GM21515 (cell line): ENCODE results near the gene AHNAK2.
"Not testable (repeated sequence)": the region's sequence is repeated elsewhere in the genome, so short reads cannot be mapped to it uniquely, and the experiment has no call there.

Source experiments
- ATAC-seq: cut with Tn5 transposase; IDR thresholded peaks from one replicate; pipeline ENCODE4 v1.9.1; 2021; ENCODE audit not compliant: unreplicated experiment

AHNAK2 gene

GRCh38 chr14:104928391-104929133 is 49.6 kb downstream of the AHNAK2 start:
- ATAC-seq, result no peak

DNA sequence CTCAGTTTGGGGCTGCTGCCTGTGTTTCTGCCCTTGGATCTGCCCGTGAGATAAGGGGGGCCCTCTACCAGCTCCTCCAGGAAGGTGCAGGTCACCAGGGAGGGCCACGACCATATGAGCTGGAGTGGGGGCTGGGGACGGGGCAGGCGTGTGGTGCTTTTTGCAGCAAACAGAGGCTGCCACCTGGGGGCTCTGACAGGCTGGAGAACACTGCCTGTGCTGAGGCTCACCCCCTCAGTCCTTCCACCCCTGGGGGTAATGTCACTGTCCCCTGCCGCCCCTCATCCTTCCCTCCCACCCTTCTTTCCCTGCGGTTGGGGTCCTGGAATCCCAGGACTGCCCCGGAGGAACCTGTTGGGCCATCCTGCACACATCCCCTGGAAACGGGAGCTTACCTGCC is 50.3 kb downstream of the AHNAK2 start:
- ATAC-seq, result no peak

GRCh38 chr14:104927432-104927816 is 50.8 kb downstream of the AHNAK2 start:
- no peak for ATAC-seq

DNA sequence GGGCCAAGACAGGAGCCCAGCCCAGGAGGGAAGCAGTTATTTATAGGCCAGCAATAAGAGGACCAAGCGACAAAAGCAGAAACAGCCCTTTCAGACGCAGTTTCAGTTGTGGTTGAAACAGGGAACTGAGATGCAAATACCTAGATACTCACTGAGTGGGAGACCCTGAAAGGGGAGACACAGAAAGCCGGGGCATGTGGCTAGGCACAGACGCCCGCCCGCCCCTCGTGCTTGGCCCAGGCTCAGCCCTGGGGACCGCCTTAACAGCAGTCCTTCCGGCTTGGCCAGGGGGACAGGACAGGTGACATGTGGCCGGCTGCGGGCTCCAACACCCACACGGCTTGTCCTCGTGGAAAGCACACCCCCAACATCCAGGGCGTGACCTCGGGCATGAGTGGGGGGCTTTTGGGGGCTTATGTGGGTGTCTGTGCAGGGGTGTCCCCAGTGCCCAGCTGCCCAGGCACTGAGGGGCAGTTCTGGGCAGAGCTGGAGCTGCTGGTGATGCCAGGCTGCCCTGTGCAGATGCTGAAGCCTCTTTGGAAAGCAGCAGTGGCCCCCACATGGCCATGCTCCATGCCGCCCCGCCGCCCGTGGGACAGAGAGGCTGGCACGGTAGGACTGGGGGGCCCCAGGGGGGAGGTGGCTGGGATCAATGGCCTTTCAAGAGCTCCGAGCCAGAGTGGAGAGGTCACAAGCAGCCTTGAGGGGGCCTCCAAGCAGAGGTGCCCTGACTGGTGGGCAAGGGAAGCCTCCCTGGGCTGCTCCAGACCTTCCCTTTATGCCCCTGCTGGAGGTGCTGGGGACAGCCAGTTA is 51.3 kb downstream of the AHNAK2 start:
- peak; percentile 86 for ATAC-seq

DNA sequence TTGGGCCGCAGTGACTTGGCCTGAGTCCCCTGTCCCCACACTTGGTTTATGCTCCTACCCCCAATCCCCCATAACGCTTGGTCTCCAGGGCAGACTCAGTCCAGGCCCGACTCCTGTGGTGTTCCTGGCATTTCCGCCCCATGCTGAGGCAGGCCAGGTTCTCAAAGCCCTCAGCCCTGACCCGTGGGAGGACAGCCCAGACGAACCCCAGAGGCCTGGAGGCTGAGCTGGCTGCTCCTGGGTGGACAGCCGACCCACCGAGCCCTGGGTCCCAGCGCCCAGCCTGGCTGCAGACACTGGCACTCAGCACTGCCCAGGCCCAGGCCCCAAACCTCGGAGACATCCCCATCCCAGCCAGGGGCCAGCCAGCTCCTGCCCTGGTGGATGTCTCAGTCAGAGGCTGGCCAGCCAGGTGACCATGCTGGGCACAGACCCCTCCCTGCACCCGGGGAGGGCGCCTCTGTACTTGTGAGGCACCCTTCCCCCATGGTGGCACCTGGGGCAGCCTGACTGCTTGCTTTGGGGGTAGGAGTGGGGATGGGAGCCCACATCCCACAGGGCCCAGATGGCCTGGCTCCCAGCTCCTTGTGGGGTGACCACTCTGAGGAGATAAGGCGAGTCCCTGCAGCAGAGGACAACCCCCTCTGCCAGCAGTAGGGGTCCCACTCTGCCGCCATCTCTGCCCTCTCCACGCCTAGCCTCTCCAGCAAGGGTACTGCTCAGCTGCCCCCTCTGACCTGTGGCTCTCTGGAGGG is 52.1 kb downstream of the AHNAK2 start:
- ATAC-seq, result no peak

- no peak for ATAC-seq
Measured at GRCh38 chr14:104925214-104925854, 52.8 kb downstream of the AHNAK2 start.

DNA sequence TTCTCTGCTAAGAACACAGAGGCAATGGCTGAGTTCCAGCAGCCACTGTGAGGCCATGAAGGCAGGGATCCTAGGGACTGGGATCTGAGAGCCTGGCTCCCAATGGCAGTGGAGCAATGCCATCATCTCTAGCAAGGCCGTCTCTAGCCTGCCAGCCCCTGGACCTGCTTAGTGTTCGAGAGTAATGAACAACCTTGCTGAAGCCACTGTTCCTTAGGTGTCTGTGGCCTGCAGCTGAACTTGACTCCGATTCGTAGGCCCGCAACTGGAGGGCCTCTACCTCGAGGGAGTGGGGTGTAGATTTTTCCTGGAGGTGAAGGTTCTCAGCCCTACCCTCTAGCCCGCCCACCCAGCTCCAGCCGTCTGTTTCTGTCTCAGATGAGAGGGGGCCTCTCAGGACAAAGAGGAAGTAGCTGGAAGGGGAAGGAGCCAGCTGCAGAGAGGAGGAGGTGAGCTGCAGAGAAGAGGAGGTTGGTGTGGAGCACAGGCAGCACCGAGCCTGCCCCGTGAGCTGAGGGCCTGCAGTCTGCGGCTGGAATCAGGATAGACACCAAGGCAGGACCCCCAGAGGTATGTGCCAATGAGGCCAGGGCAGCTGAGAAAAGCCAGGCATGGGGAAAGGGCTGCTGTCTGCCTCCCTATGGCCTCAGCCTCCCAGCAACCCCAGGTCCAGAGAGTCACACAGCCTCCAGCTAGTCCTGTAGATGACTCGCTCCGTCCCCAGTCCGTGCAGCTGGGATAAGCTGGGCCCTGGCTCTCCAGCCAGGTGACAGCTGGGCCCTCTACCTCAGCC is 53.6 kb downstream of the AHNAK2 start, which contains the start of gene PLD4:
Gene PLD4 (plus strand): TSS at position 459 of the 793 bp plus-strand sequence. CDS start 2,262 bp downstream, outside the sequence.
- no peak for ATAC-seq

DNA sequence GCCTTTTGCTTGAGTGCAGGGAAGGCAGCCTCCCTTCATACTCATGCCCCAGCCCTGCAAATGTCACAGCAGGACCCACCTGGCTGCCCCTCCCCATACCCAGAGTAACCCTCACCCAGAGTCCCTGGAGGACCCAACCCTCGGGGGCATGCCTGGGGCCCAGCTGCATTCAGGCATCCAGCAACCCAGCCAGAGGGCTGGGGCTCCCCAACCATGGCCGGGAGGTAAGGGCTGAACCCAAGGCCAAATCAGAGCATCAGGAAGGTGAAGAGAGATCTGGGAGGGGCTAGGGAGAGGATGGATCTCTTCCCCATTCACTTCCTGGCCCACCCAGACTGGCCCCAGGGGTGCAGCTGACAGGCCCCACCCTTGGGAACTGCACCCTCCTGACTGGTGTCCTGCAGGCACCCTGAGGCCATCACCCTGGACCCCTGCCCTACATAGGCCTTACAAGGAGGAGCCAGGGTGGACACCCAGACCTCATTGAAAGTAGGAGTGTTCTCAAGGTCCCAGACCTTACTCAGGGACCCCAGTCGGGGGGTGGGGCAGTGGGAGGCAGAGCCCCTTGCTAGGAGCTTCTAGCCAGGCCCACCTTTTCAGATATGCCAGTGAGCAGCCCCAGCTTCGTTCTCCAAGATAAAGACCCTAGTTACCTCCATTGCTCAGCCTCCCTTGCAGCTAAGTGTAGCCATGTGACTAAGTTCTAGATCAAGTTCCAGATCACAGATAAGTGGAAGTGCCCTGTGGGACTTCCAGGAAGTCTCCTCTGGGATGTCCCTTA is 54.3 kb downstream of the AHNAK2 start:
- ATAC-seq, result no peak

- ATAC-seq, result no peak
Measured at GRCh38 chr14:104919993-104920315, 58.2 kb downstream of the AHNAK2 start.

GRCh38 chr14:104919152-104919992 is 58.8 kb downstream of the AHNAK2 start:
- not testable (repeated sequence) for ATAC-seq

DNA sequence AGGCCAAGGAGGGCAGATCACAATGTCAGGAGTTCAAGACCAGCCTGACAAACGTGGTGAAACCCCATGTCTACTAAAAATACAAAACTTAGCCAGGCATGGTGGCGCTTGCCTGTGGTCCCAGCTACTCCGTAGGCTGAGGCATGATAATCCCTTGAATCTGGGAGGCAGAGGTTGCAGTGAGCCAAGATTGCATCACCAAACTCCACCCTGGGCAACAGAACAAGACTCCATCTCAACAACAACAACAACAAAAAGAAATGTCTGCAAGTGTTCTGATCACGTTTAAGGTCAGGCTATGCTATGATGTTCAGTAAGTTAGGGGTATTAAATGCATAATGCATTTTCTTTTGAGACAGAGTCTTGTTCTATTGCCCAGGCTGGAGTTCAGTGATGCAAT is 60.2 kb downstream of the AHNAK2 start:
- no peak for ATAC-seq

DNA sequence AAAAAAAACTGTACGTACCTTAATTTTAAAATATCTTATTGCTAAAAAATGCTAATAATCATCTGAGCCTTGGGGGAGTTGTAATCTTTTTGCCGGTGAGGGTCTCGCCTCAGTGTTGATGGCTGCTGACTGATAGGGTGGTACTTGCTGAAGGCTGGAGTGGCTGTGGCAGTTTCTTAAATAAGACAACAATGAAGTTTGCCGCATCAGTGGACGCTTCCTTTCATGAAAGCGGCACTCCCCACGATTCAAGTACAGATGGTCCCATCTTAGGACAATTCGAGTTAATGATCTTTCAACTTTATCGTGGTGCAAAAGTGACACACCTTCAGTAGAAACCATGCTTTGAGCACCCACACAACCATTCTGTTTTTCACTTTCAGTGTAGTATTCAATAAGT is 61.1 kb downstream of the AHNAK2 start:
- ATAC-seq, result no peak

DNA sequence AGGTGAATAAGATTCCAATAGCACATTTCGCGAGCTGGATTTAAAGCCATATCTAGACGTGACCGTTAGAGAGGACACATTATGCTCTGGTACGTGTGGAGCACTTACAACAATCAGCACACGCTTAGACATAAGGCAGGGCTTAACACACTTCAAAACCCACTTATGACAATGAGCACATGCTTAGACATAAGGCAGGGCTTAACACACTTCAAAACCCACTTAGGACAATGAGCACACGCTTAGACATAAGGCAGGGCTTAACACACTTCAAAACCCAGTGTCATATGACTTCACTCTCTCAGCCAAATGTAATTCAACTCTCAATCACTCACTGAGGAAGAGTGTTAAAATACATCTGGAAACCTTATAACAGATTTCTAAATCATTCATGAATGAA is 64.7 kb downstream of the AHNAK2 start:
- ATAC-seq, result no peak

GRCh38 chr14:104912053-104912452 is 66.1 kb downstream of the AHNAK2 start:
- ATAC-seq, result no peak

GRCh38 chr14:104908303-104908702 is 69.9 kb downstream of the AHNAK2 start:
- no peak for ATAC-seq

DNA sequence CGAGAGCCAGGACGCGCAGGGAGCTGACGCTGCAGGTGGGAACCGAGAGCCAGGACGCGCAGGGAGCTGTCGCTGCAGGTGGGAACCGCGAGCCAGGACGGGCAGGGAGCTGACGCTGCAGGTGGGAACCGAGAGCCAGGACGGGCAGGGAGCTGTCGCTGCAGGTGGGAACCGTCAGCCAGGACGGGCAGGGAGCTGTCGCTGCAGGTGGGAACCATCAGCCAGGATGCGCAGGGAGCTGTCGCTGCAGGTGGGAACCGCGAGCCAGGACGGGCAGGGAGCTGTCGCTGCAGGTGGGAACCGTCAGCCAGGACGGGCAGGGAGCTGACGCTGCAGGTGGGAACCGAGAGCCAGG is 72.6 kb downstream of the AHNAK2 start:
- not testable (repeated sequence) for ATAC-seq

- ATAC-seq, result not testable (repeated sequence)
Measured at GRCh38 chr14:104904650-104905578, 73.3 kb downstream of the AHNAK2 start.

GRCh38 chr14:104903990-104904389 is 74.2 kb downstream of the AHNAK2 start:
- ATAC-seq, result no peak
